H1 (cell line): ENCODE data around the gene LILRA1. TPM values are rescaled to one million over a fixed set of nuclear protein-coding genes. Genes with fewer than 3 reads are reported as not detected.
A peak's percentile ranks its signal among the peaks of the same experiment; 100 is the strongest.
"Not testable (repeated sequence)": the region's sequence is repeated elsewhere in the genome, so short reads cannot be mapped to it uniquely, and the experiment has no call there.

ENCODE experiments used
- CTCF ChIA-PET: fragments of 300-600 bp; sonication (Branson Sonifier 250); formaldehyde crosslinking; loops from one replicate; lab custom pipeline; 2021; ENCODE audit not compliant: partially characterized antibody; lab: Charles Lee
- POLR2A ChIA-PET: fragments of 300-600 bp; sonication (Branson Sonifier 250); formaldehyde crosslinking; loops from one replicate; lab custom pipeline; 2021; ENCODE audit warnings: inconsistent platforms; ENCODE audit not compliant: partially characterized antibody; lab: Charles Lee
- DNase-seq, 2 experiments: peaks; one replicate each; pipeline versions ENCODE4 v3.0.0 to v3.0.0-alpha.2; 2010 to 2022; ENCODE audit warnings: low spot score in 2 of 2, low read depth in 1 of 2, mixed read lengths in 1 of 2
- FAIRE-seq: peaks from 2 replicates; lab custom pipeline; 2011; peaks lifted over from hg19 to GRCh38; lab: Jason Lieb, UNC
- H2AFZ ChIP-seq: 2 replicates; pipeline ENCODE4 v1.8.1; 2012; ENCODE audit warnings: low read length, inconsistent platforms
- H2AK5ac ChIP-seq: 2 replicates; pipeline ENCODE4 v1.6.1; 2013; ENCODE audit warnings: low read depth, low read length
- H2BK120ac ChIP-seq: replicated peaks from 2 replicates; pipeline ENCODE3; 2013; ENCODE audit warnings: low read depth, low read length, inconsistent platforms
- H2BK12ac ChIP-seq: 2 replicates; pipeline ENCODE4 v1.6.1; 2013; ENCODE audit warnings: low read depth, low read length
- H2BK15ac ChIP-seq: 2 replicates; pipeline ENCODE4 v1.6.1; 2013; ENCODE audit warnings: low read length
- H2BK20ac ChIP-seq: 2 replicates; pipeline ENCODE4 v1.6.1; 2013; ENCODE audit warnings: low read length
- H2BK5ac ChIP-seq: 2 replicates; pipeline ENCODE4 v1.6.1; 2013; ENCODE audit warnings: low read depth, low read length
- H3K14ac ChIP-seq: 2 replicates; pipeline ENCODE4 v1.6.1; 2013; ENCODE audit warnings: inconsistent platforms; ENCODE audit not compliant: insufficient read length
- H3K18ac ChIP-seq: 2 replicates; pipeline ENCODE4 v1.6.1; 2013; ENCODE audit warnings: low read length; ENCODE audit errors: extremely low read depth
- H3K23ac ChIP-seq: 2 replicates; pipeline ENCODE4 v1.6.1; 2013; ENCODE audit warnings: inconsistent platforms; ENCODE audit not compliant: insufficient read length
- H3K23me2 ChIP-seq: 2 replicates; pipeline ENCODE4 v1.6.1; 2013; ENCODE audit warnings: low read depth, low read length
- H3K27ac ChIP-seq: 2 replicates; pipeline ENCODE4 v1.6.1; 2011; ENCODE audit warnings: low read depth, low read length, inconsistent platforms
- H3K27me3 ChIP-seq, 4 experiments: replicated peaks in 1 of 4; 1 replicate in 1 of 4; 2 replicates in 3 of 4; pipeline versions ENCODE4 v1.6.1 to v1.8.1; 2011 to 2013; ENCODE audit warnings: low read length in 3 of 4, mild to moderate bottlenecking in 3 of 4, inconsistent platforms in 2 of 4, mixed read lengths in 2 of 4, moderate library complexity in 1 of 4; ENCODE audit not compliant: control insufficient read depth in 3 of 4, insufficient read depth in 3 of 4; ENCODE audit errors: extremely low read depth in 1 of 4
- H3K36me3 ChIP-seq, 4 experiments: 2 replicates each; pipeline versions ENCODE4 v1.6.1 to v1.8.1; 2011 to 2013; ENCODE audit warnings: mild to moderate bottlenecking in 4 of 4, low read length in 3 of 4, moderate library complexity in 2 of 4, control low read depth in 1 of 4, inconsistent platforms in 1 of 4; ENCODE audit not compliant: insufficient read depth in 4 of 4, control insufficient read depth in 2 of 4
- H3K4ac ChIP-seq: replicated peaks from 2 replicates; pipeline ENCODE3; 2013; ENCODE audit warnings: low read length, low read depth, mixed read lengths, inconsistent platforms; ENCODE audit not compliant: insufficient read length
- H3K4me1 ChIP-seq, 4 experiments: replicated peaks in 1 of 4; 1 replicate in 1 of 4; 2 replicates in 3 of 4; pipeline versions ENCODE4 v1.6.1 to v1.8.1; 2011 to 2013; ENCODE audit warnings: low read length in 3 of 4, inconsistent platforms in 2 of 4, mixed read lengths in 1 of 4; ENCODE audit not compliant: insufficient read depth in 4 of 4, control insufficient read depth in 3 of 4
- H3K4me2 ChIP-seq, 2 experiments: 2 replicates each; pipeline versions ENCODE4 v1.6.1 to v1.8.1; 2011 to 2013; ENCODE audit warnings: low read depth in 2 of 2, low read length in 2 of 2, control low read depth in 1 of 2, inconsistent platforms in 1 of 2, mild to moderate bottlenecking in 1 of 2; ENCODE audit not compliant: insufficient read depth in 1 of 2
- H3K4me3 ChIP-seq, 4 experiments: fragments of 200-600, 300-600 bp in 1 of 4; sonication (generic), shearing (Covaris generic), sonication (Bioruptor Twin) in 1 of 4; 2 replicates each; pipeline versions ENCODE4 v1.5.1 to v1.8.1; 2011 to 2016; ENCODE audit warnings: low read length in 4 of 4, low read depth in 3 of 4, control low read depth in 2 of 4, inconsistent platforms in 2 of 4, mild to moderate bottlenecking in 2 of 4, mixed read lengths in 1 of 4, moderate library complexity in 1 of 4; ENCODE audit not compliant: insufficient read depth in 2 of 4; ENCODE audit errors: extremely low read depth in 1 of 4
- H3K56ac ChIP-seq: replicated peaks from 2 replicates; pipeline ENCODE3; 2013; ENCODE audit warnings: low read depth, mild to moderate bottlenecking, mixed read lengths, low read length, inconsistent platforms; ENCODE audit not compliant: insufficient read length
- H3K79me1 ChIP-seq: 2 replicates; pipeline ENCODE4 v1.6.1; 2013; ENCODE audit warnings: low read depth, low read length, control low read depth
- H3K79me2 ChIP-seq, 2 experiments: 2 replicates each; pipeline versions ENCODE4 v1.6.1 to v1.8.1; 2012 to 2013; ENCODE audit warnings: low read length in 2 of 2, mild to moderate bottlenecking in 2 of 2, inconsistent platforms in 1 of 2; ENCODE audit not compliant: insufficient read depth in 2 of 2, control insufficient read depth in 1 of 2
- H3K9ac ChIP-seq, 4 experiments: replicated peaks in 1 of 4; 1 replicate in 1 of 4; 2 replicates in 3 of 4; pipeline versions ENCODE4 v1.6.1 to v1.8.1; 2011 to 2013; ENCODE audit warnings: low read depth in 3 of 4, low read length in 3 of 4, control low read depth in 2 of 4, mild to moderate bottlenecking in 2 of 4, moderate library complexity in 2 of 4, inconsistent platforms in 1 of 4; ENCODE audit errors: extremely low read depth in 1 of 4
- H3K9me3 ChIP-seq, 2 experiments: 2 replicates each; pipeline versions ENCODE4 v1.6.1 to v1.8.1; 2012 to 2013; ENCODE audit warnings: mild to moderate bottlenecking in 2 of 2, moderate library complexity in 2 of 2, control low read depth in 1 of 2, inconsistent platforms in 1 of 2, low read depth in 1 of 2, low read length in 1 of 2, mixed read lengths in 1 of 2; ENCODE audit not compliant: insufficient read depth in 2 of 2
- H4K20me1 ChIP-seq, 2 experiments: replicated peaks in 1 of 2; 2 replicates each; pipeline versions ENCODE3 to v1.8.1; 2011 to 2013; ENCODE audit warnings: inconsistent platforms in 2 of 2, low read length in 2 of 2, mild to moderate bottlenecking in 1 of 2; ENCODE audit not compliant: insufficient read depth in 2 of 2, control insufficient read depth in 1 of 2
- H4K5ac ChIP-seq: 2 replicates; pipeline ENCODE4 v1.6.1; 2013; ENCODE audit warnings: low read length, low read depth, mixed read lengths, inconsistent platforms; ENCODE audit not compliant: insufficient read length
- H4K8ac ChIP-seq: 2 replicates; pipeline ENCODE4 v1.8.0; 2013; ENCODE audit warnings: mild to moderate bottlenecking, moderate library complexity, low read length, inconsistent platforms; ENCODE audit not compliant: insufficient read depth; ENCODE audit errors: extremely low read depth
- H4K91ac ChIP-seq: replicated peaks from 2 replicates; pipeline ENCODE3; 2013; ENCODE audit warnings: low read length, mixed read lengths, inconsistent platforms; ENCODE audit not compliant: insufficient read length
- WGBS, 2 experiments: shearing (Covaris generic) in 1 of 2; methylation state at CpG; one replicate each; pipeline versions ENCODE4 v1.1.6 to v1.1.7; 2013 to 2015; ENCODE audit warnings: low lambda C conversion rate in 2 of 2, mixed read lengths in 2 of 2, inconsistent platforms in 1 of 2, low coverage in 1 of 2, missing lambda C conversion rate in 1 of 2; ENCODE audit not compliant: insufficient replicate concordance in 2 of 2, insufficient coverage in 1 of 2, insufficient read length in 1 of 2; ENCODE audit errors: extremely low coverage in 1 of 2, missing lambda C conversion rate in 1 of 2; 5-methylcytosine and 5-hydroxymethylcytosine counted together
- polyA plus RNA-seq, 7 experiments: library from polyadenylated mRNA; depleted of rRNA in 3 of 7; stranded (reverse) in 5 of 7; unstranded in 2 of 7; fragments of >200 nt in 5 of 7; fragments of 200-250 nt in 2 of 7; gene quantifications; 1 replicate in 5 of 7; 2 replicates in 1 of 7; 4 replicates in 1 of 7; pipeline versions ENCODE4 v1.2.1 to v1.2.3, GENCODE V29; 2011 to 2013; ENCODE audit warnings: missing spikeins in 2 of 7, mixed read lengths in 2 of 7
- total RNA-seq: library from RNA; stranded (reverse); fragmentation: NEBNext Ultra II Directional; extraction: Animal tissue kit (Norgen Biotek cat#: 25700); gene quantifications from 2 replicates; pipeline ENCODE4 v1.2.1, GENCODE V29; 2021

Gene LILRA1
- total and polyA plus RNA-seq, 2 of the 8 experiments (the other 6 are each of a cell fraction or from before 2014, with no cell fraction given): not detected

DNA sequence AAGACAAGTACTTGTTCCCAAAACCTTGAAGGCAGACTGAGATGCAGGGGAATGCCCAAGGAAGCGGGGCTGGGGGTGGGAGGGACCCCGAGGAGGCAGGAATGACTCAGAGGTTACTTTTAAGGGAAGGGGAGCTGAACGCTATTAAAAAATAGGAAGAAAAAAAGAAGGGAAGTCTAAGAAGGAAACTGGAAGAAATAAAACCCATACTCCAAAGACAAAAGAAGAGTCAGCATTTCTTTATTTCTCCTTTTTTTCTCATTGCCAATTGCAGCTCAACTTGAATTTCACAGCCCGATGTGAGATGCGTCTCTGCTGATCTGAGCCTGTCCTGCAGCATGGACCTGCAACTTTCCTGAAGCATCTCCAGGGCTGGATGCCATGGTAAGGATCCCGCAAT is 50.2 kb downstream of the LILRA1 start:
- DNase-seq, H3K23ac ChIP-seq, H2AFZ ChIP-seq, H3K9ac ChIP-seq, H3K4me2 ChIP-seq, H3K56ac ChIP-seq, H3K23me2 ChIP-seq, H4K8ac ChIP-seq, H3K79me2 ChIP-seq, H2BK120ac ChIP-seq, H4K91ac ChIP-seq, H2BK20ac ChIP-seq, H3K14ac ChIP-seq, H3K27ac ChIP-seq, H2BK15ac ChIP-seq, H4K20me1 ChIP-seq, H3K4me3 ChIP-seq, H4K5ac ChIP-seq, H3K4me1 ChIP-seq, CTCF ChIA-PET, H3K18ac ChIP-seq, H2BK5ac ChIP-seq, H3K36me3 ChIP-seq, H2BK12ac ChIP-seq, H3K79me1 ChIP-seq, POLR2A ChIA-PET, H2AK5ac ChIP-seq, H3K27me3 ChIP-seq, H3K4ac ChIP-seq: not testable (repeated sequence)
- FAIRE-seq: peak; percentile 58
- 74% methylated on average over 4 of the region's 6 CpGs; no CpG with 5 or more reads in 1 of the 2 experiments for WGBS, 2 experiments
- H3K9me3 ChIP-seq: peaks cover 47 to 65% of the 10 kb centered on the region in 2 experiments
